ENCODE measurements around the gene CDH12.

DNA sequence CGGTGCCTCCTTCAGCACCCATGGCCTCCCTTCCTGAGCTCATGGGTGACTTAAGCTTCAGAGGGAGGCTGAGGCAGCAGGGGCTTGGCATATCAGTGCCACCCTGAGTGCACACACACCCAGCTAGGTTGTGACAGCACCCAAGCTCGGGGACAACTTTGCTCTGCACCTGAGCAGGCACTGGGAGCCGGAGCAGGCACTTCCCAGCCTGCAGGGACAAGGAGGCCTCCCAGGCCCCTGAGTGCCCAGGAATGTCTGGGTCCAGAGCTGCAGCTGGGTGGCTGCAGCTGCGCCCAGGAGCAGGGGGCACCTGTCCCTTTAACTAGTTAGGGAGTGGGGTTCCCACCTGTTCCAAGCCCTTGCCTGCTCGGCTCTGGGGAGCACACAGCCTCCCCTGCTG is 48.7 kb upstream of the CDH12 start:
- TF ChIP-seq, protein P1, sequence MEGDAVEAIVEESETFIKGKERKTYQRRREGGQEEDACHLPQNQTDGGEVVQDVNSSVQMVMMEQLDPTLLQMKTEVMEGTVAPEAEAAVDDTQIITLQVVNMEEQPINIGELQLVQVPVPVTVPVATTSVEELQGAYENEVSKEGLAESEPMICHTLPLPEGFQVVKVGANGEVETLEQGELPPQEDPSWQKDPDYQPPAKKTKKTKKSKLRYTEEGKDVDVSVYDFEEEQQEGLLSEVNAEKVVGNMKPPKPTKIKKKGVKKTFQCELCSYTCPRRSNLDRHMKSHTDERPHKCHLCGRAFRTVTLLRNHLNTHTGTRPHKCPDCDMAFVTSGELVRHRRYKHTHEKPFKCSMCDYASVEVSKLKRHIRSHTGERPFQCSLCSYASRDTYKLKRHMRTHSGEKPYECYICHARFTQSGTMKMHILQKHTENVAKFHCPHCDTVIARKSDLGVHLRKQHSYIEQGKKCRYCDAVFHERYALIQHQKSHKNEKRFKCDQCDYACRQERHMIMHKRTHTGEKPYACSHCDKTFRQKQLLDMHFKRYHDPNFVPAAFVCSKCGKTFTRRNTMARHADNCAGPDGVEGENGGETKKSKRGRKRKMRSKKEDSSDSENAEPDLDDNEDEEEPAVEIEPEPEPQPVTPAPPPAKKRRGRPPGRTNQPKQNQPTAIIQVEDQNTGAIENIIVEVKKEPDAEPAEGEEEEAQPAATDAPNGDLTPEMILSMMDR (IDR thresholded peaks at IDR 0.05), result no peak
- TF ChIP-seq POLR2A (IDR thresholded peaks at IDR 0.05), result no peak

Data from thyroid gland (tissue), 4 donors.